ENCODE measurements around the gene RHBDF2.

Gene RHBDF2

DNA sequence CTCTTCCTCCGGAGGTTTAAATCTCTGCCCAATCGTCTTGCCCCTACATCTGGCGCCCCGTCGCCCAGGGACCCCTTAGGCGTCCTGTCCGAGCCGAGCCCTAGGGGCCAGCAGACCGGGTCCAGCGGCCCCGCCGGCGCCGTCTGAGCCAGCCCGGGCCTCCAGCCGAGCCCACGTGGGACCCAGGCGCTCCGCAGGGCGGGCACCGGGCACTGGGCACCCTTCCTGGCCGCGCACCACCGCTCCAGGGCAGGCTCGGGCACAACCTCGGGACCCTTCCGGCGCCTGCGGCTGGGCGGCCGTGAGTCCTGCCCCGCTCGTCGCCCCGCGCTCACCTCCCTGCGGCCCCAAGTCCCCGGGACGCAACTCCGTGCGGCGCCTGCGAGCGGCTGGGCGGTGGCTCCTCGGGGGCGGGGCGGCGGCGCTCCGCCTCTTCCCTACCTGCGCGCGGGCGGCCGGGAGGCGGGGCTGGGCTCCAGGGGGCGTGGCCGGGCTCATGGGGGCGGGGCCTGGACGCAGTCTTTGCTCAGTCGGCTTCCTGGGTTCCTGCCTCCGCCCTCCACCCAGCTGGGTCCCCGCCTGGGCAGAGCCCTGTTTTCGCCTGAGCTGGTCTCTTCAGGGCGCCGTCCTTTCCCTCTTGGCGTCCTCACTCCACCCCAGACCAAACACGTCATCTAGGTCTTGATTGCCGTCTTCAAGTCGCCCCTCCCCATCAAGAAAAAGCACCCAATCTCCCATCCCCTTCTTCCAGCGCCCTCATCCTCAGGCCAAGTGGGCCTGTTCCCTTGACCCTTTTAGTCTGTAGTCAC, at the start of gene RHBDF2:
TSS of gene RHBDF2 (minus strand) at position 406 of the 809 bp plus-strand sequence. CDS start 19,899 bp downstream, outside the sequence.
- peak; percentile 77 for DNase-seq

DNA sequence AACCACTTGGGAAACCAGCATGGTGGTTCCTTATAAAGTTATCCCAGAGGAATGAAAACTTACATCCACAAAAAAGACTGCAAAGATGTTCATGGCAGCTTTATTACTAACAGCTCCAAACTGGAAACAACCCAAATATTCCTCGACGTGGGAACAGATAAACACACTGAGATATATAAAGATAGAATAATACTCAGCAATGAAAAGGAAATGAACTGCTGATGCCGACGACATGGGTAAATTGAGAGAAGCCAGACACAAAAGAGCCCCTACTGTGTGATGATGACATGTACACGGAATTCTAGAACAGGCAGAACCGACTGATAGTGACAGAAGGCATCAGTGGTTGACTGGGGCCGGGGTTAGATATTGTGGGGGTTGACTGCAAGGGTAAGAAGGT, 48.3 kb upstream of the RHBDF2 start:
- no peak for DNase-seq

DNA sequence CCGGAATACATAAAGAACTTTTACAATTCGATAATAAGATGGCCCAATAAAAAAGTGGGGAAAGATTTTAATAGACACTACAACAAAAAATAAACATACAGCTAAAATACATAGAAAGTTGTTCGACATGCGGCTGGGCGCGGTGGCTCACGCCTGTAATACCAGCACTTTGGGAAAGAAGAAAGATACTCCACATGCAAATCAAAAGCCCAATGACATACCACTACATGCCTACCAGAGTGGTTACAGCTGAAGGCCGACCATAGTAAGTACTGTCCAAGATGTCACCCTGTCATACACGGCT, 47.9 kb upstream of the RHBDF2 start:
- DNase-seq = no peak

DNA sequence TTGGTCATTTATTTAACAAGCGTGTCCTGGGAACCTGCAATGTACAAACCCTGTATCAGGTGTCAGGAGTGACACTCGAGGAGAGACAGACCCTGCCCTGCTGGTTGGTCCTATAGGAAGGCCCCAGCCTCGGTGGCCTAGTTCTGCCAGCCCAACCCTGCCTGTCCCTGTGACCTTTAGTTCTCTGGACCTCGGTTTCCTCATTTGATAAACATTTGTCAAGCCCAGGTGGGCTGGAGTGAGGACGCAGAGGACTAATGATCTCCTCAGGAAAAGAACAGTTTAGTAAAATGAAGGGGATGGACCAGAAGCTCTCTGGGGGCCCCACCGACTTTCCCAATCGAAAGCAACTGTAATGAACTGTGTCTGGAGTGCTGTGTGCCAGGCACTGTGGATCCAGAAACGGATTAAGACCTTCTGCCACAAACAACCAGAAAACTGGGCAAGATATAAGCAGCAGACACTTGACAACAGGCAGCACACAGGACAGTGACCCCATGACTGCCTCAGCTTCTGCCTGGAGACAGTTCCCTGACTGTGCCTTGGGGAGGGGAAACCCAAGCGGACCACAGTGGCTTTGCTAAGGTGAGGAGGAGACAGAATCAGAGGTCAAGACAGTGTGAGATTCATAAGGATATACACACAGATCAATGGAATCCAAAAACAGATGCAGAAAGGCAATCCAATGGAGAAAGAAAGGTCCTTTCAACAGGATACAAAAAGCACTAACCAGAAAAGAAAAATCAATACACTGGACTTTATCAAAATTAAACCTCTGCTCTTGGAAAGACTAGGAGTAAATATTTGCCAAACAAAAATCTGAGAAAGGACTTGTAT, 47.4 kb upstream of the RHBDF2 start:
- DNase-seq = no peak

DNA sequence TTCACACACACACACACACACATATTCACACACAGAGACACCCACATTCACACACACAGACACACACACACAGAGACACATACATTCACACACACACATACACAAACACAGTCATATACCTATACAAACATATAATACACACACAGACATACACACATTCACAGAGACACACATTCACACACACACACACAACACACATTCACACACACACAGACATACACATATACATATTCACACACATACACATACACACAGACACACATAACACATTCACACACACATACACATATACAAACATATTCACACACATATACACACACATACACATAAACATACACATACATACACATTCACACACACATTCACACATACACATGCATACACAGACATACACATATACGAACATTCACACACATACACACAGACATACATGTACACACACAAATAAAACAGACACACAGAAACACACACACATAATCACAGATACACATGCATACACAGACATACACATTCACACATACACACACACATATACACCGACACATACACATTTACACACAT, 46.5 kb upstream of the RHBDF2 start:
- DNase-seq = no peak

DNA sequence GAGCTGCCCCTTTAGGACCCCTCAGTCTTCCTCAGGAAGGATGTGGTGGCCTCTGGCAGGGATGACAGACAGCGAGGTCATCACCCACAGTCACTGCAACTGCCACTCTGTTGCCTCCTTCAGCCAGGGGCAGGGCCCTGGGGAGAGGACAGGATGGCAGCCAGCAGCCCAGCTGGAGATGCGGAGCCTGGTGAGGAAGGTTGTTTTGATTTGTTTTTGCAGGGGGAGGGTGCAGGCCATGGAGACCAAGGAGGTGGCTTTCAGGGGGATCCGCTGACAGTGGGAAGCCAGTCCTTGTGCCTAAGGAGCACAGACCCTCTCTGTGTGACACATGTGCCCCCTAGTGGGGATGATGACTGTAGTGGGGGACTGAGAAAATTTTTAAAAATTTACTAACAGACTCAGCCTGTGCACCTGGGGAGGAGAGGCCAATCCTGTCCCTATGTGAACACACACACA, 46.0 kb upstream of the RHBDF2 start:
- no peak for DNase-seq

DNA sequence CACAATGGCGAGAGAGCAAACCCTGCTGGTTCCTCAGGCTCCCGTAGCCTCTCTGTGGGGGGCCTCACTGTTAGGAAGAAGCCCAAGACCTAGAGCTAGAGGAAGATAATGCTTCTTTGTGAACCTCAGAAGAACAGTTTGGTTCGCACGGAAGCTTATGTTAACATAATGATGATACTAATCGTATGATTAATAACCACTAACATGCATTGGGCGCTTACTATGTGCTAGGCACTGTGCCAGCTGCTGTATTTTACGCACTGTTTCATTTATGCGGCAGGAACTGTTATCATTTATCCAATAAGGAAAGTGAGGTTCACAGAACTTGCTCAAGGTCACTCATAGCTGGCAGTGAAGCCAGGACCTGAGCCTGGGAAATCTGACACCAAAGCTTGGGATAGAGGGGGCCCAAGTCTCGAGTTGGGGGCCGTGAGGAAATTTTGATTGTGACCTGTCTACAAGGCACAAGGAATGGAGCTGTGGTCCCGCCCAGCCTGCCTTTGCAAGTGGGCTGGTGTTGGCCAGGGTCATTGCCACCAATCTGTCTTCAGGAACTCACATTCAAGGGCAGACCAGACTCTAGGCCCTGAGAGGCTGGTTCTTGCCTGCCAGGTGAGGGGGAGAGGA, 45.4 kb upstream of the RHBDF2 start:
- DNase-seq = no peak

DNA sequence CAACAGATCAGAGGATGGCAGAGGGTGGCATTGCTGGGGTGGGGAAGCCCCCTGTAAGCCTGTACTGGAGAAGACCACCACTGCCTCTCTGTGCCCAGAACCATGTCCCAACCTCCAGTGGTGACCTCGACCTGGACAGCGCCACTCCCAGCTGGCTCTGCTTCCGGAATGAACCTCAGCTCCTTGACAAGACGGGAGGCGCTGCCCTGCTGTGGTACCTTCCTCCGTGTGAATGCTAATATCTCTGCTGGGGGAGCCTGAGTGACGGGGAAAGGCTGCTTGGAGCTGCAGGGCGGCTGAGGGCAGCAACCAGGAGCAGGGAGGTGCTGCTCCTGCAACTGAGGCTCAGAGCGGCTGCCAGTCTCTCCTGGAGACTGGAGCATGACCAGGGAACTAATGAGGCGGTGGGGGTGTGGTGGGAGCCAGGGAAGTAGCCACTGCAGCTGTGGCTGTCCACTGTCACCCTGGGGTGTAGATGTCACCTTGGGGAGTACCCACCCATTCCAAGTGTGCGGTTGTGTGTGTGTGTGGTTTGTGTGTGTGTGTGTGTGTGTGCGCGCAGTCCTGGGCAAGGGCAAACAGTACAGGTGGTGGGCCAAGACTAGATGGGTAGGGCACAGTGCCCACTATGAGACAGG, 44.8 kb upstream of the RHBDF2 start:
- DNase-seq = no peak

DNA sequence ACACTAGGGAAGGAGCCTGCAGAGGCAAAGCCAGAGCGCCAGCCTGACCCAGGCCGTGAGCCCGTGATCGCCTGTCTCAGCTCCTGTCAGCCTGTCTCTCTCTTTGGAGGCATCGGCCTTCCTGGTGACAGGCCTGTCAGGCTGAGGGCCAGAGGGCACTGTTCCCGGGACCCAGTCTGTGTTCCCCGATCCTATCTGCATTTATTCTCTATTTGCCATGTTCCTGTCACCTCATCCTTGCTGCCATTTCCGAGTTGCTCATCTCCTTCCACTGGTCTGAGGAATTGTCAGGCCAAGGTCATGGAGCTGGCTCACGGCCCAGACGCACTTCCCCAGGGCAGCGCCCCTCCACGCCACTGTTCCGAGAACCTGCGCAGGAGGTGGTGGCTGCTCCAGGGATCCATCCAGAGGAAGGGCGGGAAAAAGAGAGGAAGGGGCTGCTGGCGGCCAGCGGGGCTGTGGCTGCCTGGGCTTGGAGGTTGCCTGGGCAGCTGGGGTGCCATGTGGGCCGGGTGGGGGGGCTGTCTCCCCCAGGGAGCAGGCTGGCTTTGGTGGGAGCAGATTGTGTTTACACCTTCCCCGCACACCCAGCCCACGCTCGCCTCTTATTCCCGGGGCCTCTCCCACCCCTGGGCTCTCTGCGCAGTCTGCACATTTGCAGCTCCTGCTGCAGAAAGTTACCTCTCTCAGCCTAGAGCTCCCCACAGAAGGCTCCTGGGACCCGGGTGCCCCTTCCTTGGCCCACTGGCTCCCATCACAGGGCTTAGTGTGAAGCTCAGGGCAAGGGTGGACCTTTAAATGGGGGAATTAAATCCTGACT, 43.5 kb upstream of the RHBDF2 start:
- no peak for DNase-seq

DNA sequence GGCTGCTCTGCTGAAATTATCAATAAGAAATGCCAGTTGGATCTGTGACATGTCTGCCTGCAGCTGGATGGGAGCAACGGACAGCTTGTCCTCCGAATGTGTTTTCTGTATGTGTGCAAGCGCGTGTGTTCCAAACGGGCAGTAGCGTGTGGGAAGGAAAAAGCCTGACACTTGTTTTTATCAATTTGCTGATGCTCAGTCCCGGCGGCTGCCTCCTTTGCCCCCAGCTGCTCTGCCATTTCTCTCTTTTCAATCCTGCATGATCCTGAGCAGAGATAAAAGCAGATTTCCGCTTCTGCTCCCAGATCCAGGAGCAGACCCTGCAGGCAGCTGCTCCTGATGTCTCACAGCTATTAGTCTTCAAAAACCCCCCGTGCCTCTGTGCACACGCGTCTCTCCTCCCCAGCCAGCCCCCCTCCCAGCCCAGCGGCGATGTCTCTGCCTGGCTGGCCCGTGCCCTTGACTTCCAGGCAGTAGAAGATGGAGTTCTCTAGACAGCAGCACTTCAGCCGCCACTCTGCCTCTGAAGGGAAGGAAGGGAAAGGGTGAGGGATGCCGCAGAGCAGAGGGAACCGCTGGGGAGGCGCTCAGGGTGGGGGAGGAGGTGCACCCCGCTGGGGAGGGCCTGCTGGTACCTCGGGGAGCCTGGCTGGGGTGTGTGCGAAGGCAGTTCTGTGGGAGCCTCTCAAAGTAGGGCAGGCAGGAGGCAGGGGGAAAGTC, 42.8 kb upstream of the RHBDF2 start:
- DNase-seq = no peak

DNA sequence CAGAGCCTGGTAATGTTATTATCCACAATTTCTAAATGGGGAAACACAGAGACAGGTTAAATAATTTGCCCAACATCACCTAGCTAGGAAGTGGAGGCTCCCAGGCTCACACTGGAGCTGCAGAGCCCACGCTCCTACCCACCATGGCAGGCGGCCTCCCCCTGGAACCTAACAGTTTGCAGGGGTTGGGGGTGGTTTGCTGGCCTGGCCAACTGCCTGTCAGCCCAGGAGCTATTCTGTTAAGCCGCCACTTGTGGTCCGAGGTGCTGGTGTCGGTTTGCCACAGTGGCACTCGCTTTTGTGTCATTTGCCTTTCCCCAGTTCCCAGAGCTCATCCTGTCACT, 42.2 kb upstream of the RHBDF2 start:
- DNase-seq = no peak

DNA sequence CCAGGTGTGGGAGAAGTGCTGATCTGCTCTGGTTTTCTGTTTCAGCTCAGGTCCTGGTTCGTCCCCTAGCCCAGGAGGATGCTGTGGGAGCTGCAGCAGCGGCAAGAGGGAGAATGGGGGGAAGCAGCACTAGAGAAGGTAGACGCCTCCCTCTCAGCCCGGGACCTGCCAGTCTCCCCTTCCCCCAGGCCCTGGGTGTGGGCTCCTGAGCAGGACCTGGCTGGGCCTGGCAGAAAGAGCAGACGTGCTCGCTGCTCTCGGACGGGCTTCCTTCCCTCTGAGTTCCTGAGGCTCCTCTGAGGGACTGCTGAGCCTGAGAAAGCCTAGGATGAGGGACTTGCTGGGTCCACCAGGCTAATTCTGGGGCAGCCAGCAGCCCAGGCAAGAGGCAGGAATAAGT, 41.8 kb upstream of the RHBDF2 start:
- DNase-seq = no peak

DNA sequence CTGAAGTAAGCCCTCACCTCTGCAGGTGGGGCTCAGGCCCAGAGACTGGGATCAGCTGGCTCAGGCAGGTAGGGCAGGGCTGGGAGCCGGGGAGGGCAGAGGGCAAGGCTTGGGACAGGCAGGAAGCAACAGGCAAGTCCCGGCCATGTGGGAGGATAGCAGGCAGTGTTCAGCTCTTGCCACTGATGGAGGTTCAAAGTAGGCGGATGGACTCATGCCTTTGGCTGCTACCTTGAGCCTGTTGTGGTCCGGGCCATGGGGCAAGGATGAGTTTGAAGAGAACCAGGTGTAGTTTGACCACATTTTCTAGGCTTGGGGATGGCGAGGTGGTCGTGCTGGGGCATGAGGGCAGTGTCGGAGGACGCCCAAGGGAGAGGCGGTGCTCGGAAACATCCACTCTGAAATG, 41.3 kb upstream of the RHBDF2 start:
- DNase-seq = no peak

DNA sequence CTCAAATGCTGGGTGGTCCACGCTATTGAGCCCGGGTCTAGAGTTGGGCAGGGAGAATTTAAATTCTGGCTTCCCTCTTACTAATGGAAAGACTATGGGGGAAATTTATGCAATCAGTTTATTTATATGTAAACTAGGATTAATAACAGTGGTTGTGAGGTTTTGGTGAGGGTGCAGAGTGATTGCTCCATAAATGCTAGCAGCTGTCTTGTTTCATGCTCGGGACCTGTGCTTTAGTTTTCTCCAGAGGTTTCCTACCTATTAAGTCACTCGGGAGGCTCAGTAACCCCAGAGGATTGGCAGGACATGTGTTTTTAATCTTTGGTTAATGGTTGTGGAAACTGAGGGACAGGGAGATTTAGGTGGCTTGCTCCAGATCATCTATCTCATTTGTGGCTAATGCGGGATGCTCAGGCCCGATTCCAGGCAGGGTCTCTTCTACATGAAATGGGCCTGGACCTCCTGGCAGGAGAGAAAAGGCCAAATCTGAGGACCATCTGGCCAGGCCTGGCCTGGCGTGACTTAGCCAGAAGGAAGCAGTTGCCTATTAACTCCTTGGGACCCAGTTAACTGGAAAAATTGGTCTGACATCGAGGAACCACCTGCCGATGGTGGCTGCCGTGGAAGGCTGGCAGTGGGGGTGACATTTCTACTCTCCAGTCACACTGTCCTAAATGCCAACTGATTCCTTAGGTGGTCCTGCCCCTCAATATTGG, 40.7 kb upstream of the RHBDF2 start:
- DNase-seq = no peak

DNA sequence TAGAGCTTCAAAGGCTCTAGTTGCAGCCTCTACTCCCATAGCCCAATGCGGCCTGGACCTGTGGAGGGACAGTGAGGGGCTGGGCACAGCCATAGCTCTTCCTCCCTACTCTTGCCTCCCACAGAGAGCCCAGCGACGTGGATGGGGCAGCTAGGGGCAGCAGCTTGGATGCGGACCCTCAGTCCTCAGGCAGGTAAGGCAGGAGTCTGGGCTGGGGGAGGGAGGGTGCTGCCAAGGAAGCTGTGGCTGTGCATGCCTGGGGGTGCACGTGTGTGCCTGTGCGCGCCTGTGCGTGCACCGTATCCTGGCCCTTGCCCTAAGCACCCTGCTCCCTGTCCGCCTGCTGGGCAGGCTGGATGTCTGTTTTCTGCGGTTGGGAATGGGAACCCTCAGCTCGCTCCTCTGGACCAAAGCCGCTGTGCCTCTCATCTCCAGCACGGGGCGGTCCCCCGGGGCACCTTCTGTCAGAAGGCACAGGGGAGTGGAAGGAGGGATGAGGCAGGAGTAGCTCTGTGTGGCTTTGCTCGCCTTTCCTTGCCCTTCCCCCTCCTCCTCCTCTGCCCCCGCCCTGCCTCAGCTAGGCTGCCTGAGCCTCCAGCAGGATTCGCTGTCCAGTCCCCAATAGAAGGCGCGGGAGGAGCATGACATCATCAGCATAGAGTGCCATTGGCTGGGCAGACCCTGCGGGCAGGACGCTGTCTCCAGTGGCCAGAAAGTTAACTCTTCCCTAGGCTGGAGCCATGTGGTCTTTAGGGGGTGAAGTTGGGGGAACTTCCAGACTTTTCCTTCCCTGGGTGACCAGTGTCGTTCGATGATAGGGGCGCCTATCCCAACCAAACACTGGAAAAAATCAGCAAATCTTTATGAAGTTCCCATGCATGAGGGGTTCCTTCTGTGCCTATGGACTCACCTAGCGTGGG, 39.4 kb upstream of the RHBDF2 start:
- DNase-seq = peak; percentile 97

DNA sequence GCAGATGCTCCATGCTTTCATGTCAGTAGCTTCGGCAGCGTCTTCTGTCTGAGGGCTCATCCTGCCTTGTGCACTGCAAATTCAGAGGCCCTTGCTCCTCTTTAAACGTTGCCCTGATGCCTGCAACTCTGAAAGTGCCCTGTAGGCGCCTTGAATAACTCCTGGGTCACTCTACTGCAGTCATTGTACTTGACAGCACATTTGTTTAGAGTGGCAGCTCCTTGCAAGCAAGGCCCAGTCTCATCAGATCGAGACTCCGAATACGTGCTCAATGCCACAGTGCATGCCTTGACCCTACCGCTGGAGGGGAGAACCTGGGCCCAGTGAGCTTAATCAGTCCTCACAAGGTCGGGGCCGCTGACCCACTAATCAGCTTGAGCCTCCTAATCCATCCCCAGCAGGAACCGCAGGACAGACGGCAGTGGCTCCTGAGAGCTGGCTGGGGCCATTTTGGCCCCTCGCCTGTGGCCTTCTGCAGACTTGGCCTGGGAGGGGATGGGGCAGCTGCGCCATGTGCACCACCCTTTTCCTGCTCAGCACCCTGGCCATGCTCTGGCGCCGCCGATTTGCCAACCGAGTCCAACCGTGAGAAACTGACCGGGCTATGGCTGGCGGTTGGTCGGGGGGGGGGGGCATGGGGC, 38.5 kb upstream of the RHBDF2 start, which contains the start of gene PRCD:
TSS of gene PRCD (plus strand) at position 414 of the 641 bp plus-strand sequence. CDS start at position 512, 98 bp downstream.
- no peak for DNase-seq

DNA sequence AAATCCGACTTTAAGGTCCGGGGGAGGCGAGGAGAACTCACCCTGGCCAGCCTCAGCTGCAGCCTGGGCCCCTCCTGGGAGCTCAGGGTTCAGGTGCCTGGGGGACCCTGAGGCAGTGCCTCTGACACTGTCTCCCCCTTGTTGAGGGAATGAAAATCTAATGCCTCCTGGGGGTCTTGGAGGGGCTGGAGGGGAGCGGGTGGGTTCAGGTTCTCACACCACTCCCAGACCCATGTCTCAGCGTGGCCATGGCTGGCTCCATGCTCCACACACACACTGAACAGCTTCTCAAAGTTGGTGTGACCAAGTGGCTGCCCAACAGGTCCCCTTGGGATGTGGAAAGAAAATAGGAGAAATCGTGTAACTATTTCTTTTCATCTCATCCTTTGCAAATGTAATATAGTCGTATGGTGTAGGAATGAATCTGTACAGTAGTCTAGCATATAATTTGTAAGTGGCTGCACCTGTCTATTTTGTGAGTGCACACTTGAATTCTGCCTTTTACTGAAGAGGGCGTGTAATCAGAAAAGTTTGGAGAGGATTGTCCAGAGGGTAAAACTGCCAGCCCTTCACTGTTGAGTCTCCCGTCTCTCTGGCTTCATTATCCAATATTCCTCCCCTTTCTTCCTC, 37.8 kb upstream of the RHBDF2 start:
- DNase-seq = no peak

DNA sequence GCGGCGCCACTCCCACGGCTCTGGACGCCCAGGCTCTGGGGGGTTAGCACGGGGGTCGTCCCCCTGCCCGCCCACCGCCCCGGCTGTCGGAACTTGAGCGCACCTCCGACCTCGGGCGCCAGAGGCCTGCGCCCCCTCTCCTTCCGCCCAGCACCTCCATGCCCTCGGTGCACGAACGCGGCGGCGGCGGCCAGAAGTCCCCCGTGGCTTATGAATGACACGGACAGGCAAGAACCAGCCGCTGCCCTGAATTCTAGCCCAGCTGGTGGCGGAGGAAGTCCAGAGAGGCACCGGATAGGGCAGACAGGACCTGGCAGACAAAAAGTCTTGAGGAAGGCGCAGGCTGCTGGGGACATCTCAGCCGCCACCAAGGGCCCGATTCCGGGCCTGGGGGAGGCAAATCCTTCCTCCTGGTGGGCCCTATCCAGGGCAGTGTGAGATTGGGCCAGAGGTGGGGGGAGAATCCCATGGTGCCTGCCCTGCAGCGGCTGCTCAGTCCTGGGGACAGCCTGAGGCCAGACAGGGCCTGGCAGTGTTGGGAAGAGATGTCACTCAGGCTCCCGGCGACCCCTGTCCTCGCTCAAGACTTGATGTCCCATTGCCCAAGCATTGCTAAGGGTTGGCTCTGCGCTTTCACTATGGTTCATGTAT, 37.2 kb upstream of the RHBDF2 start:
- no peak for DNase-seq

Measured in NCI-H510A treated with DMSO at 0.1 percent for 48 hours (cell line).